ENCODE data around the gene NAGK.
"Not testable (repeated sequence)": the region's sequence is repeated elsewhere in the genome, so short reads cannot be mapped to it uniquely, and the experiment has no call there.

Gene NAGK

DNA sequence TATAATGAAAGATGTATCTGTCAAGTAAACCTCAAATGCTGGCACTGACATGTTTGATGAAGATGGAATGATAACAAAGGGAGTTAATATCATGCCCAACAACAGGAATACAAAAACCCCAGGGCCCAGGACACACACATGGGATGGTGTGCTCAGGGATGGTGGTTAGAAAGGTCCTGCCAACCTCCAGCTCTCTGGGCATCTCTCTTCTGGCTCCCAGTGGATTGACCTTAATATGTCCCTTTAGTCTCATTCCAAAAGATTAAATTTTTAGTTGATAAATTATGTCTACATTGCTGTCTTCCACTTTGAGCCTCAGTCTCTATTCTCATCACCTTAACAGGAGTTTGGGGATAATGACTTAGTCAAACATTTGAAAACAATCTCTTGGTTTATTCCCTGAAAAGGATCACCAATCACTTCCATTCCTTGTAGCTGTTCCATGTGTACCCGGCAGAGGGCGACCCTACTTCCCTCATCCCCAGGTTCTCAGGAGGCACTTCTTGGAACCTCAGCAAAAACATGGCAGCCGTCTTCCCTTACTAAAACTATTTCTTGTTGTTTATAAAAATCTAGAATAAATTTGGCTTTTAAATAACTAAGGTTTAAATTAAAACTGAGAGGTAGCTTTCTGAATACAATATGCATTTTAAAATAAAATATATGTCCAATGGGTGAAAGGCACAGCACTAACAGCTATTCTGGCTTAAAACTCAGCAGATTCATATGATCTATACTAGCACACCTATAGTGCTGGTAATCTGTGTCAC, 31.9 kb downstream of the NAGK start:
- Histone ChIP-seq H3K4me3 (ENCODE audit: low read depth, low read length) (no peak overlapping the region), H3K9ac (ENCODE audit: low read depth, low read length) (no peak overlapping the region), H3K36me3 (ENCODE audit: control insufficient read depth, insufficient read depth, low read length) (no peaks in the 10 kb centered on the region), H3K27me3 (ENCODE audit: control insufficient read depth, insufficient read depth, low read length) (no peaks in the 10 kb centered on the region), H3K9me3 (ENCODE audit: control insufficient read depth, insufficient read depth, low read length) (no peaks in the 10 kb centered on the region), H3K4me1 (ENCODE audit: control insufficient read depth, insufficient read depth, low read length) (peaks cover 9% of the 10 kb centered on the region)

- Histone ChIP-seq H3K9me3 (ENCODE audit: control insufficient read depth, insufficient read depth, low read length) (no peaks in the 10 kb centered on the region), H3K4me3 (ENCODE audit: low read depth, low read length) (no peak overlapping the region), H3K36me3 (ENCODE audit: control insufficient read depth, insufficient read depth, low read length) (no peaks in the 10 kb centered on the region), H3K4me1 (ENCODE audit: control insufficient read depth, insufficient read depth, low read length) (peaks cover 9% of the 10 kb centered on the region), H3K9ac (ENCODE audit: low read depth, low read length) (no peak overlapping the region), H3K27me3 (ENCODE audit: control insufficient read depth, insufficient read depth, low read length) (no peaks in the 10 kb centered on the region)
Measured at GRCh38 chr2:71101656-71102055, 33.2 kb downstream of the NAGK start.

GRCh38 chr2:71102981-71103681, 34.7 kb downstream of the NAGK start:
- Histone ChIP-seq H3K36me3 (ENCODE audit: control insufficient read depth, insufficient read depth, low read length) (no peaks in the 10 kb centered on the region), H3K9ac (ENCODE audit: low read depth, low read length) (no peak overlapping the region), H3K4me3 (ENCODE audit: low read depth, low read length) (no peak overlapping the region), H3K27me3 (ENCODE audit: control insufficient read depth, insufficient read depth, low read length) (no peaks in the 10 kb centered on the region), H3K4me1 (ENCODE audit: control insufficient read depth, insufficient read depth, low read length) (peaks cover 9% of the 10 kb centered on the region), H3K9me3 (ENCODE audit: control insufficient read depth, insufficient read depth, low read length) (no peaks in the 10 kb centered on the region)

DNA sequence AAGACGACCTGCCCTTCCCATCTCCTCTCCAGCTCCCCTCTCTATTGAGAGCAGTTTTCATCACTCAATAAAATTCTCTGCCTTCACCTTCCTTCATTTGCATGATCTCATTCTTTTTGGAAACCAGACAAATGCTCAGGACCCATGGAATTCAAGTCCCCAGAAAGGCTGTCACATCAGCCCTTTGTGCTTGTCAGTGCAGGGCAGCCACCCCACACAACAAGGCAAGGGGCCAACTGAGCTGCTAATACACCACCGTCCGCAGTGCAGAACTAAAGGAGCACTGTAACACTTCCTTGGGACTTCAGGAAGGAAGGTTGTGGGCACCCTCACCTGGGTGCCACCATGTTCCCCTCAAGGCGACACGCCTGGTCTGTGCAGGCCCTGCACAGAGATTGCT, 35.4 kb downstream of the NAGK start:
- no peak overlapping the region for H3K4me3 ChIP-seq (ENCODE audit: low read depth, low read length)
- H3K9ac ChIP-seq (ENCODE audit: low read depth, low read length) = no peak overlapping the region
- H3K4me1 ChIP-seq (ENCODE audit: control insufficient read depth, insufficient read depth, low read length) = peaks cover 9% of the 10 kb centered on the region
- no peaks in the 10 kb centered on the region for H3K9me3 ChIP-seq (ENCODE audit: control insufficient read depth, insufficient read depth, low read length)
- H3K27me3 ChIP-seq (ENCODE audit: control insufficient read depth, insufficient read depth, low read length) = no peaks in the 10 kb centered on the region
- H3K36me3 ChIP-seq (ENCODE audit: control insufficient read depth, insufficient read depth, low read length) = no peaks in the 10 kb centered on the region

DNA sequence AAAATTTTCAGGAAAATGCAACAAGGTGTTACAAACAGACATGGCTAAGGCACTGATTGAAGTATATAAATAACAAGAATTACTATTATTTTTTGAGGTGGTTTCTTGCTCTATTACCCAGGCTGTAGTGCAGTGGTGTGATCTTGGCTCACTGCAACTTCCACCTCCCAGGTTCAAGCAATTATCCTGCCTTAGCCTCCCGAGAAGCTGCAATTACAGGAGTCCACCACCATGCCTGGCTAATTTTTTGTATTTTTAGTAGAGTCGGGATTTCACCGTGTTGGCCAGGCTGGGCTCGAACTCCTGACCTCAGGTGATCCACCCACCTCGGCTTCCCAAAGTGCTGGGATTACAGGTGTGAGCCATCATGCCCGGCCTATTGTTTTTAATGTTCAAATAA, 38.0 kb downstream of the NAGK start:
- H3K4me1 ChIP-seq (ENCODE audit: control insufficient read depth, insufficient read depth, low read length); H3K9ac ChIP-seq (ENCODE audit: low read depth, low read length); H3K27me3 ChIP-seq (ENCODE audit: control insufficient read depth, insufficient read depth, low read length); H3K9me3 ChIP-seq (ENCODE audit: control insufficient read depth, insufficient read depth, low read length); H3K4me3 ChIP-seq (ENCODE audit: low read depth, low read length); H3K36me3 ChIP-seq (ENCODE audit: control insufficient read depth, insufficient read depth, low read length): not testable (repeated sequence)

DNA sequence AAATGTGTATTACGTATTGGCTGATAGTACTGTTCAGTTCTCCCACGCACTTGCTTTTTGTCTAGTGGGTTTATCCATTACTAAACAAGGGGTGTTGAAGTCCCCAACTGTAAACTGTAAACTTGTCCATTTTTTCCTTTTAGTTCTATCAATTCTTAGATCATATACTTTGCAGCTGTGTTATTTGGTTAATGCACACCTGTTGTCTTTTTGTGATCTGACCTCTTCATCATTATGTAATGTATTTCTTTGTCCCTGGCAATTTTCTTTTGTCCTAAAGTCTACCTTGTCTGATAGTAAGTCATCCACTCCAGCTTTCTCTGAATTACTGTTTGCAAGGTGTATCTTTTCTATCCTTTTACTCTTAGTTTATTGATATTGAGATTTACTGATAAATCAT, 39.6 kb downstream of the NAGK start:
- Histone ChIP-seq H3K27me3 (ENCODE audit: control insufficient read depth, insufficient read depth, low read length) (no peaks in the 10 kb centered on the region), H3K9ac (ENCODE audit: low read depth, low read length) (no peak overlapping the region), H3K4me3 (ENCODE audit: low read depth, low read length) (no peak overlapping the region), H3K9me3 (ENCODE audit: control insufficient read depth, insufficient read depth, low read length) (no peaks in the 10 kb centered on the region), H3K36me3 (ENCODE audit: control insufficient read depth, insufficient read depth, low read length) (no peaks in the 10 kb centered on the region), H3K4me1 (ENCODE audit: control insufficient read depth, insufficient read depth, low read length) (peaks cover 7% of the 10 kb centered on the region)

DNA sequence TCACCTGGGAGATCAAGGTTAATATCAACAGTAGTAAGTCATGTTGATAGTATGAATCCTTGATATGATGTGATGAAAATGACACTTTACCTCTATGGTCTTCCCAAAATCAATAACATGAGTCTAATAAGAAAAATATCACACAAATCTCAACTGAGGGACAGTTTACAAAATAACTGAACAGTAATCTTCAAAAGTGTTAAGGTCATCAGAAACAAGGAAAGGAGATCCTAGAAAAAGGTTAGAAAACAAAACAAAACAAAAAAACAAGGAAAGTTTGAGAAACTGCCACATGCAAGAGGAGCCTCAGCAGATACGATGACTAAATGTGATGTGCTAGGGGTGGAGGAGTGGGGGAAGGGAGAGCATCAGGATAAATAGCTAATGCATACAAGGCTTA, 45.4 kb downstream of the NAGK start:
- H3K27me3 ChIP-seq (ENCODE audit: control insufficient read depth, insufficient read depth, low read length) = no peaks in the 10 kb centered on the region
- no peaks in the 10 kb centered on the region for H3K9me3 ChIP-seq (ENCODE audit: control insufficient read depth, insufficient read depth, low read length)
- no peak overlapping the region for H3K4me3 ChIP-seq (ENCODE audit: low read depth, low read length)
- no peak overlapping the region for H3K9ac ChIP-seq (ENCODE audit: low read depth, low read length)
- H3K36me3 ChIP-seq (ENCODE audit: control insufficient read depth, insufficient read depth, low read length) = peaks cover 7% of the 10 kb centered on the region
- no peaks in the 10 kb centered on the region for H3K4me1 ChIP-seq (ENCODE audit: control insufficient read depth, insufficient read depth, low read length)

- no peaks in the 10 kb centered on the region for H3K4me1 ChIP-seq (ENCODE audit: control insufficient read depth, insufficient read depth, low read length)
- peaks cover 7% of the 10 kb centered on the region for H3K36me3 ChIP-seq (ENCODE audit: control insufficient read depth, insufficient read depth, low read length)
- no peak overlapping the region for H3K9ac ChIP-seq (ENCODE audit: low read depth, low read length)
- H3K4me3 ChIP-seq (ENCODE audit: low read depth, low read length) = no peak overlapping the region
- H3K27me3 ChIP-seq (ENCODE audit: control insufficient read depth, insufficient read depth, low read length) = no peaks in the 10 kb centered on the region
- H3K9me3 ChIP-seq (ENCODE audit: control insufficient read depth, insufficient read depth, low read length) = no peaks in the 10 kb centered on the region
Measured at GRCh38 chr2:71117063-71117462, 48.6 kb downstream of the NAGK start.

DNA sequence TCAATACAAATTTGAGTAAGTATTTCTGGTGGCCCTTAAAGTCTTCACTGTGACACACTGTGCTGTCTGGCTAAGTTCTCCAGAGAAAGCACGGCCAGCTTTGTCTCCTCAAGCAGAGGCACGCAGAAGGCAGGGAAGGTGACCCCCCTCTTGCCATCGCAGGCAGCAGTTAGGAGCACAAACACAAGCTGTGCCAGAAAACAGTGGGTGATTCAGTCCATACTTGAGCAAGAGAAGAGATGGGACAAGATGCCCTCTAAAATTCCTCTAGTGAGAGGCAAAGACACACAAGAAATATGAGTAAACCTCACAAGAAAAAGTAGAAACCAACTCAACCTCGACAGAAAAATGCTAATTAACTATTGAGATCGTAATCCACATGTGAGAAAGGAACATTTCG, 51.7 kb downstream of the NAGK start:
- Histone ChIP-seq H3K27me3 (ENCODE audit: control insufficient read depth, insufficient read depth, low read length) (no peaks in the 10 kb centered on the region), H3K36me3 (ENCODE audit: control insufficient read depth, insufficient read depth, low read length) (peaks cover 2% of the 10 kb centered on the region)

DNA sequence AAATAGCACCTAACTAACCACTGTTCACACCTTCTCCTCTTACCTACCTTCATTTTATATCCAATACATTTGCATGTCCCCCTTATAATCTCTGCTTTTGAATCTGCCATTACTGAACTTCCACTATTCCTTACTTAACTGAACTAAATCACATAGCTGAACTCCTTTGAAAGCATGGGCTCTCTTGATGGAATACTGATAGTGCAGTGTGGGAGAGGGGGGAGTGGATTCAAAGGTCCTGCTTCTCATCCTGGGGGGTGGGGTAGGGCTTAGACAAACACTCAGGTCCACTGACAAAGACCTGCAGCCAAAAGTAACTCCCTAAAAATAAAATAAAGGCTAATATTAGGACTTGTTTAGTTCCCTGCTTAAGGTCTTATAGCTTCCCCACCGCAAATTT, 53.0 kb downstream of the NAGK start:
- H3K4me3 ChIP-seq (ENCODE audit: low read depth, low read length) = no peak overlapping the region
- H3K27me3 ChIP-seq (ENCODE audit: control insufficient read depth, insufficient read depth, low read length) = no peaks in the 10 kb centered on the region
- H3K4me1 ChIP-seq (ENCODE audit: control insufficient read depth, insufficient read depth, low read length) = no peaks in the 10 kb centered on the region
- no peak overlapping the region for H3K9ac ChIP-seq (ENCODE audit: low read depth, low read length)
- H3K9me3 ChIP-seq (ENCODE audit: control insufficient read depth, insufficient read depth, low read length) = no peaks in the 10 kb centered on the region
- H3K36me3 ChIP-seq (ENCODE audit: control insufficient read depth, insufficient read depth, low read length) = peaks cover 2% of the 10 kb centered on the region

More for the DNA sequence above, 51.7 kb downstream of the NAGK start:
- H3K4me3 ChIP-seq (ENCODE audit: low read depth, low read length) = no peak overlapping the region
- H3K9ac ChIP-seq (ENCODE audit: low read depth, low read length) = no peak overlapping the region
- H3K4me1 ChIP-seq (ENCODE audit: control insufficient read depth, insufficient read depth, low read length) = no peaks in the 10 kb centered on the region
- H3K9me3 ChIP-seq (ENCODE audit: control insufficient read depth, insufficient read depth, low read length) = no peaks in the 10 kb centered on the region

- Histone ChIP-seq H3K9ac (ENCODE audit: low read depth, low read length) (no peak overlapping the region), H3K36me3 (ENCODE audit: control insufficient read depth, insufficient read depth, low read length) (peaks cover 2% of the 10 kb centered on the region), H3K4me1 (ENCODE audit: control insufficient read depth, insufficient read depth, low read length) (no peaks in the 10 kb centered on the region), H3K4me3 (ENCODE audit: low read depth, low read length) (no peak overlapping the region), H3K9me3 (ENCODE audit: control insufficient read depth, insufficient read depth, low read length) (no peaks in the 10 kb centered on the region), H3K27me3 (ENCODE audit: control insufficient read depth, insufficient read depth, low read length) (no peaks in the 10 kb centered on the region)
Measured at GRCh38 chr2:71122387-71123298, 54.2 kb downstream of the NAGK start.
